Measurements from ENCODE around the gene FXYD1.

GRCh38 chr19:35184884-35185283, 46.3 kb downstream of the FXYD1 start:
- no peak for TF ChIP-seq CTCF (conservative IDR thresholded peaks at IDR 0.05; ENCODE audit: low read length)
- no peak for TF ChIP-seq EZH2phosphoT487 (IDR thresholded peaks at IDR 0.05; ENCODE audit: borderline replicate concordance)
